ENCODE data around the gene CYP1A2.
A peak's percentile ranks its signal among the peaks of the same experiment; 100 is the strongest.

Gene CYP1A2

DNA sequence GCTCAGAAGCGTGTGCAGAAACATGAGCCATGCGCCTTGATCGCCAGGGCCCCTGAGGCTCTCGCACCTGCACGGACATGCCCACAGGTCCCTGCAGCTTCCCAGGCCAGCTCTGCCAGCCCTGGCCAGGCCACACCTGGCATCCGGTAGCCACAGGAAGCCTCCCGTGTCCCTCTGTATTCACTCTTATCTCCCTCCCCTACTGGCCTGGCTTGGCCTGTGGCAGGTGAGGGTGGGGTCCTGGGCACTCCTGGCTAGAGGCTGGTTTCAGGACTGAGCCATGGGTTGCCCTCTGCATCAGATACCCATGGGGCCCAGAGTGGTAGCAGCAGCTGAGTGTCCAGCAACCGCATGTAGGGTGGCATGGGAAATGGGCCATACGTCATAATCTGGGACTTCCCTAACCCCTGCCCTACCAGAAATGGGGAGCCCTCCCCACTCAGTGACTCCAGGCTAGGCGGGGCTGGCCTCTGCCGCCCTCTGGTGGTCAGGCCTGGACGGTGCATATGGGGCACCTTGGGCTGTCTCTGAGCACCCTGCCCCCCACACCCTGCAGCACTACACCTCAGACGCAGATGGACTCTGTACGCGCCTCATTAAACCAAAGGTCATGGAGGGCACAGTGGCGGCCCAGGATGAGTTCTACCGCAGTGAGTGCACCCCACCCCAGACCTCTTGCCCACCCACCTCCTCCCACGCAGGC, 51.4 kb downstream of the CYP1A2 start:
- Histone ChIP-seq H3K4me1 (ENCODE audit: insufficient read depth, low read length, severe bottlenecking) (peaks cover 60% of the 10 kb centered on the region), H4K20me1 (ENCODE audit: insufficient read depth, low read length) (no peaks in the 10 kb centered on the region), H3F3A (ENCODE audit: insufficient read depth, low read length) (no peaks in the 10 kb centered on the region), H3K4me3 (ENCODE audit: low read depth, low read length, poor library complexity, severe bottlenecking) (no peak overlapping the region), H3K27me3 (ENCODE audit: insufficient read depth, low read length) (no peaks in the 10 kb centered on the region), H3K9me2 (ENCODE audit: low read depth, low read length) (no peaks in the 10 kb centered on the region), H3K79me2 (ENCODE audit: insufficient read depth, low read length) (peaks cover 19% of the 10 kb centered on the region), H3K9me3 (ENCODE audit: low read length) (no peaks in the 10 kb centered on the region), H2AFZ (ENCODE audit: low read length) (no peak overlapping the region), H3K27ac (ENCODE audit: low read depth, low read length, poor library complexity, severe bottlenecking) (peak overlapping the region; percentile 86), H3K4me2 (ENCODE audit: low read length) (peak overlapping the region; percentile 13; the same call in 1 of the 2 replicates), H3K9ac (ENCODE audit: low read length) (peak overlapping the region; percentile 38; the same call in 1 of the 2 replicates), H3K36me3 (ENCODE audit: insufficient read depth, low read length) (peaks cover 88% of the 10 kb centered on the region)
- TF ChIP-seq, protein P1, sequence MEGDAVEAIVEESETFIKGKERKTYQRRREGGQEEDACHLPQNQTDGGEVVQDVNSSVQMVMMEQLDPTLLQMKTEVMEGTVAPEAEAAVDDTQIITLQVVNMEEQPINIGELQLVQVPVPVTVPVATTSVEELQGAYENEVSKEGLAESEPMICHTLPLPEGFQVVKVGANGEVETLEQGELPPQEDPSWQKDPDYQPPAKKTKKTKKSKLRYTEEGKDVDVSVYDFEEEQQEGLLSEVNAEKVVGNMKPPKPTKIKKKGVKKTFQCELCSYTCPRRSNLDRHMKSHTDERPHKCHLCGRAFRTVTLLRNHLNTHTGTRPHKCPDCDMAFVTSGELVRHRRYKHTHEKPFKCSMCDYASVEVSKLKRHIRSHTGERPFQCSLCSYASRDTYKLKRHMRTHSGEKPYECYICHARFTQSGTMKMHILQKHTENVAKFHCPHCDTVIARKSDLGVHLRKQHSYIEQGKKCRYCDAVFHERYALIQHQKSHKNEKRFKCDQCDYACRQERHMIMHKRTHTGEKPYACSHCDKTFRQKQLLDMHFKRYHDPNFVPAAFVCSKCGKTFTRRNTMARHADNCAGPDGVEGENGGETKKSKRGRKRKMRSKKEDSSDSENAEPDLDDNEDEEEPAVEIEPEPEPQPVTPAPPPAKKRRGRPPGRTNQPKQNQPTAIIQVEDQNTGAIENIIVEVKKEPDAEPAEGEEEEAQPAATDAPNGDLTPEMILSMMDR (IDR thresholded peaks at IDR 0.05; ENCODE audit: low read length) = peak; percentile 96
- no peak for TF ChIP-seq EZH2 (IDR thresholded peaks at IDR 0.05; ENCODE audit: borderline replicate concordance, low read length)

DNA sequence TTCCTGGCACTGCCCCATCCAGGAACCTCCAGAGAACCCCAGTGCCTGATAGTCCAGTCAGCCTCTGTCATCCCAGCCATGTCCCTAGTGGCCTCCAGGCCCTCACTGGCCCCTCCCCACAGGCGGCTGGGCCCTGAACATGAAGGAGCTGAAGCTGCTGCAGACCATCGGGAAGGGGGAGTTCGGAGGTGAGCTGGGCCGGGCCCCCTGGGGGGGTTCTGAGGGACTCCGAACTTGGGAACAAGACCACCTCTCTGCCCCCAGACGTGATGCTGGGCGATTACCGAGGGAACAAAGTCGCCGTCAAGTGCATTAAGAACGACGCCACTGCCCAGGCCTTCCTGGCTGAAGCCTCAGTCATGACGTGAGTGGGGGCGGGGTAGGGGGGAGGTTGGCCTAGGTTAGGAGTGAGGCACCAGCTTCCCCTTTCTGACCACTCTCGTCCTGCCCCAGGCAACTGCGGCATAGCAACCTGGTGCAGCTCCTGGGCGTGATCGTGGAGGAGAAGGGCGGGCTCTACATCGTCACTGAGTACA, 52.0 kb downstream of the CYP1A2 start:
- peak overlapping the region; percentile 38; the same call in 1 of the 2 replicates for H3K9ac ChIP-seq (ENCODE audit: low read length)
- no peaks in the 10 kb centered on the region for H3F3A ChIP-seq (ENCODE audit: insufficient read depth, low read length)
- peaks cover 54% of the 10 kb centered on the region for H3K4me1 ChIP-seq (ENCODE audit: insufficient read depth, low read length, severe bottlenecking)
- no peak for TF ChIP-seq EZH2 (IDR thresholded peaks at IDR 0.05; ENCODE audit: borderline replicate concordance, low read length)
- TF ChIP-seq, protein P1 (IDR thresholded peaks at IDR 0.05; ENCODE audit: low read length) = no peak
- H3K79me2 ChIP-seq (ENCODE audit: insufficient read depth, low read length) = peaks cover 12% of the 10 kb centered on the region
- peak overlapping the region; percentile 86 for H3K27ac ChIP-seq (ENCODE audit: low read depth, low read length, poor library complexity, severe bottlenecking)
- H3K9me2 ChIP-seq (ENCODE audit: low read depth, low read length) = no peaks in the 10 kb centered on the region
- no peak overlapping the region for H2AFZ ChIP-seq (ENCODE audit: low read length)
- no peaks in the 10 kb centered on the region for H4K20me1 ChIP-seq (ENCODE audit: insufficient read depth, low read length)
- no peak overlapping the region for H3K4me3 ChIP-seq (ENCODE audit: low read depth, low read length, poor library complexity, severe bottlenecking)
- H3K27me3 ChIP-seq (ENCODE audit: insufficient read depth, low read length) = no peaks in the 10 kb centered on the region
- H3K4me2 ChIP-seq (ENCODE audit: low read length) = peak overlapping the region; percentile 13; the same call in 1 of the 2 replicates
- H3K36me3 ChIP-seq (ENCODE audit: insufficient read depth, low read length) = peaks cover 86% of the 10 kb centered on the region
- no peaks in the 10 kb centered on the region for H3K9me3 ChIP-seq (ENCODE audit: low read length)

DNA sequence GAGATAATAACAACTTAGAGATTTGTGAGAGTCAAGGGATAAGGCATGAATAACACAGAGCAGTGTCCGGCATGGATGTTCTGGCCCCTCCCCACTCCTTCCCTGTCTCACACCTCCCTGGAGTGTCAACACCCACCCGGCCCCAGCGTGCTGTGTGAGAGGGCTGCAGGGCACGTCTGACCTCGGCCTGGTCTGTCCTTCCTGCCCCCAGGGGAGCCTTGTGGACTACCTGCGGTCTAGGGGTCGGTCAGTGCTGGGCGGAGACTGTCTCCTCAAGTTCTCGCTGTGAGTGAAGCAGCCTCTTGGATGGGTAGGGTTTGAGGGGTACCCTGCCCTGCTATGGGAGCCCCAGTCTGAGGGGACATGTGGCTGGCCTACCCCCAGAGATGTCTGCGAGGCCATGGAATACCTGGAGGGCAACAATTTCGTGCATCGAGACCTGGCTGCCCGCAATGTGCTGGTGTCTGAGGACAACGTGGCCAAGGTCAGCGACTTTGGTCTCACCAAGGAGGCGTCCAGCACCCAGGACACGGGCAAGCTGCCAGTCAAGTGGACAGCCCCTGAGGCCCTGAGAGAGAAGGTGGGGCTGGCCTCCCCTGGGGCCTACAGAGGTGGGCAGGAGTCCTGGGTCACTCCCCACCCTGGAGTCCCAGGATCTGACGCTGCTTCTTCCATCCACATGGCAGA, 52.8 kb downstream of the CYP1A2 start:
- Histone ChIP-seq H3K9me3 (ENCODE audit: low read length) (no peaks in the 10 kb centered on the region), H4K20me1 (ENCODE audit: insufficient read depth, low read length) (no peaks in the 10 kb centered on the region), H2AFZ (ENCODE audit: low read length) (no peak overlapping the region), H3K4me1 (ENCODE audit: insufficient read depth, low read length, severe bottlenecking) (peaks cover 46% of the 10 kb centered on the region), H3K27ac (ENCODE audit: low read depth, low read length, poor library complexity, severe bottlenecking) (no peak overlapping the region), H3K4me2 (ENCODE audit: low read length) (no peak overlapping the region), H3K36me3 (ENCODE audit: insufficient read depth, low read length) (peaks cover 79% of the 10 kb centered on the region), H3K9ac (ENCODE audit: low read length) (no peak overlapping the region), H3K4me3 (ENCODE audit: low read depth, low read length, poor library complexity, severe bottlenecking) (no peak overlapping the region), H3F3A (ENCODE audit: insufficient read depth, low read length) (no peaks in the 10 kb centered on the region), H3K9me2 (ENCODE audit: low read depth, low read length) (no peaks in the 10 kb centered on the region), H3K79me2 (ENCODE audit: insufficient read depth, low read length) (peaks cover 4% of the 10 kb centered on the region; the same call in 1 of the 2 replicates), H3K27me3 (ENCODE audit: insufficient read depth, low read length) (no peaks in the 10 kb centered on the region)
- TF ChIP-seq, protein P1 (IDR thresholded peaks at IDR 0.05; ENCODE audit: low read length) = no peak

All from OCI-LY1 (cell line).